ENCODE results near the gene ADAM17.

- no peak for TF ChIP-seq RAD21 (IDR thresholded peaks at IDR 0.05)
- TF ChIP-seq CTCF (IDR thresholded peaks at IDR 0.05; ENCODE audit: low read depth, low read length, missing input control) = no peak
- TF ChIP-seq MAX (IDR thresholded peaks at IDR 0.05) = peak; percentile 12
- no peak for TF ChIP-seq EGR1 (IDR thresholded peaks at IDR 0.05; ENCODE audit: low read depth in 2 of 2)
- TF ChIP-seq YY1 (IDR thresholded peaks at IDR 0.05) = no peak
- no peak for TF ChIP-seq TAF1 (conservative IDR thresholded peaks at IDR 0.05)
Observed at GRCh38 chr2:9527995-9528787, 27.4 kb downstream of the ADAM17 start.

All from liver (tissue), 3 donors.